ENCODE results near the gene ZNF598. TPM values are rescaled to one million over a fixed set of nuclear protein-coding genes. Genes with fewer than 3 reads are reported as not detected.

ZNF598 gene
- total RNA-seq, 2 donors from 2014 or later: 41.0 to 55.4 TPM

DNA sequence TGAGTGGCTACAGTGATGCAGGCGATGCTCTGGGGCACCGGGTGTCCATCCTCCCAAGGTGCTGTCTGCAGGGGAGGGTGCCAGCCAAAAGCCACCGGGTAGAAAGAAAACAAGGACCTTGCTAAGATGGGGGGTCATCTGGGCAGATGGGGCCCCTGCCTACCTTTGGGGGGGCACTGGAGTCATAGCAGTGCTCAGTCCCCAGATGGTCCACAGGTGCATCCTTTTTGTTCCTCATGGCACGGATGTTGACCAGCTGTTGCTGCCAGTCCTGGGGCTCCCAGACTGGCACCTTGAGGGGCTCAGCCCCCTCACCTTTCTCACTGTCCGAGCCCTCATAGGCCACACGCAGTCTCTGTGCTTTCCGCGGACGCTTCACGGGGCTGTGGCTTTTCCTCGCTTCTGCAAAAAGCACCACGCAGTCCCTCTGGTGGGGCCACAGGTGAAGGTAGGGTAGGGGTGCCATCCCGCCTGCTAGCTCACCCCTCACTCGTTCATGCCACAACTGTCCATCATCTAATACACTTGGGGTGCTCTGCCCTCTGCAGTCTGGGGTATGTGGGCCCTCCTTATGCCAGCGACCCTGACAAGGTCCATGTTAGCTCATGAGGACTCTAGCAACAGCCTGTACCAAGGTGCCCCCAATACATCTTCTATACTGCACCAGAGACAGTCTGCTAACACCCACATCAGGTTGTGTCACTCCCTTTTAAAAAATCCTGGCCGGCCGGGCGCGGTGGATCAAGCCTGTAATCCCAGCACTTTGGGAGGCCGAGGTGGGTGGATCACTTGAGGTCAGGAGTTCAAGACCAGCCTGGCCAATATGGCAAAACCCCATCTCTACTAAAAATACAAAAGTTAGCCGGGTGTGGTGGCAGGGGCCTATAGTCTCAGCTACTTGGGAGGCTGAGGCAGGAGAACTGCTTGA is 36.6 kb upstream of the ZNF598 start:
- Histone ChIP-seq H3K4me3 (no peak overlapping the region), H3K27me3 (no peaks in the 10 kb centered on the region), H3K27ac (peak overlapping the region in 2 of 4 donors; percentile 64 to 65), H3K4me1 (peaks cover 18% of the 10 kb centered on the region), H3K36me3 (replicated peaks in 1 of 2; ENCODE audit: insufficient read depth in 1 of 2, low read depth in 2 of 2) (no peaks in the 10 kb centered on the region), H3K9me3 (no peaks in the 10 kb centered on the region)
- ATAC-seq (no peak), DNase-seq (no peak)
- WGBS, 2 donors: 85 to 87% methylated on average over 10 to 21 of the region's 21 CpGs
- no peak for TF ChIP-seq POLR2A (IDR thresholded peaks at IDR 0.05)
- TF ChIP-seq CTCF (IDR thresholded peaks at IDR 0.05): no peak
- intact Hi-C loops (cut with DNase I): no loop called here

- Histone ChIP-seq H3K4me1 (peaks cover 29% of the 10 kb centered on the region), H3K9me3 (no peaks in the 10 kb centered on the region), H3K27ac (no peak overlapping the region), H3K27me3 (no peaks in the 10 kb centered on the region), H3K4me3 (no peak overlapping the region), H3K36me3 (replicated peaks in 1 of 2; ENCODE audit: insufficient read depth in 1 of 2, low read depth in 2 of 2) (no peaks in the 10 kb centered on the region)
- intact Hi-C loops (cut with DNase I): no loop called here
- DNase-seq (no peak), ATAC-seq (no peak)
- WGBS, 2 donors: 88 to 96% methylated on average over 18 to 22 of the region's 22 CpGs
- TF ChIP-seq CTCF (IDR thresholded peaks at IDR 0.05) (no peak), POLR2A (IDR thresholded peaks at IDR 0.05) (no peak)
These were observed 34.9 kb upstream of the ZNF598 start for GRCh38 chr16:2044541-2044940.

- no peak for DNase-seq
- Histone ChIP-seq H3K4me3 (no peak overlapping the region), H3K36me3 (replicated peaks in 1 of 2; ENCODE audit: insufficient read depth in 1 of 2, low read depth in 2 of 2) (no peaks in the 10 kb centered on the region), H3K27me3 (no peaks in the 10 kb centered on the region), H3K9me3 (no peaks in the 10 kb centered on the region), H3K4me1 (peaks cover 26% of the 10 kb centered on the region), H3K27ac (peak overlapping the region in 1 of 4 donors; percentile 8)
- TF ChIP-seq CTCF (IDR thresholded peaks at IDR 0.05) (no peak), POLR2A (IDR thresholded peaks at IDR 0.05) (no peak)
- ATAC-seq: no peak
- intact Hi-C loops (cut with DNase I): no loop called here
- WGBS, 2 donors: 78 to 100% methylated on average over 2 to 26 of the region's 26 CpGs
These were observed 34.2 kb upstream of the ZNF598 start for GRCh38 chr16:2043667-2044451.

GRCh38 chr16:2042986-2043666 is 33.5 kb upstream of the ZNF598 start:
- H3K4me1 ChIP-seq: peaks cover 24% of the 10 kb centered on the region
- no peaks in the 10 kb centered on the region for H3K36me3 ChIP-seq (replicated peaks in 1 of 2; ENCODE audit: insufficient read depth in 1 of 2, low read depth in 2 of 2)
- TF ChIP-seq POLR2A (IDR thresholded peaks at IDR 0.05): no peak
- no peak for DNase-seq
- intact Hi-C loops (cut with DNase I): no loop called here
- no peak overlapping the region for H3K4me3 ChIP-seq
- no peak for ATAC-seq
- WGBS, 2 donors: 83 to 89% methylated on average over 5 to 11 of the region's 11 CpGs
- H3K27me3 ChIP-seq: no peaks in the 10 kb centered on the region
- no peak overlapping the region for H3K27ac ChIP-seq
- H3K9me3 ChIP-seq: no peaks in the 10 kb centered on the region
